HCT116 (cell line): ENCODE data around the gene NRIP3. TPM values are rescaled to one million over a fixed set of nuclear protein-coding genes. Genes with fewer than 3 reads are reported as not detected.

Experiments
- ATAC-seq: fragments of 200-7000 bp; cut with Tn5 transposase; 2 replicates; pipeline ENCODE4 v1.9.1; 2020; ENCODE audit warnings: mild to moderate bottlenecking, moderate library complexity
- BruUV-seq: library from RNA; stranded (reverse); fragments of 400-500 nt; replicated peaks from 2 replicates; lab custom pipeline; 2021; lab: Mats Ljungman, UMichigan
- CTCF ChIA-PET: fragments of 300-600 bp; sonication (Branson Sonifier 250); formaldehyde crosslinking; loops from one replicate; lab custom pipeline; 2021; ENCODE audit warnings: antibody characterized with exemption; lab: Charles Lee
- POLR2A ChIA-PET: fragments of 300-600, 350-600 bp; sonication (Branson Sonifier 250); formaldehyde crosslinking; loops from one replicate; lab custom pipeline; 2021; ENCODE audit warnings: antibody characterized with exemption; lab: Charles Lee
- RAD21 ChIA-PET, 2 experiments: fragments of 300-600 bp; sonication (Branson Sonifier 250); formaldehyde crosslinking; loops; one replicate each; lab custom pipeline; 2023; ENCODE audit warnings: low total read pairs in 2 of 2; ENCODE audit not compliant: uncharacterized antibody in 2 of 2, unreplicated experiment in 2 of 2, low non-redundant PET in 1 of 2; lab: Charles Lee
- DNase-seq: peaks from one replicate; pipeline ENCODE4 v3.0.0-alpha.2; 2010; ENCODE audit warnings: low read depth, low spot score
- H2AFZ ChIP-seq: fragments of 200-600 bp; shearing (Covaris generic), sonication (generic); 2 replicates; pipeline ENCODE4 v1.6.1; 2017; ENCODE audit warnings: low read depth, mixed run types, mixed read lengths, antibody characterized with exemption, low read length; ENCODE audit not compliant: poor library complexity, severe bottlenecking
- H3K27ac ChIP-seq: 2 replicates; pipeline ENCODE4 v1.5.1; 2012; ENCODE audit warnings: low read depth, low read length
- H3K27me3 ChIP-seq: fragments of 200-600 bp; sonication (generic); 2 replicates; pipeline ENCODE4 v1.6.1; 2016; ENCODE audit warnings: mixed run types, low read length, mixed read lengths; ENCODE audit not compliant: insufficient read depth
- H3K36me3 ChIP-seq, 2 experiments: fragments of 200-500 bp in 1 of 2; fragments of 200-600 bp in 1 of 2; sonication (Bioruptor generic) in 1 of 2; sonication (generic) in 1 of 2; 2 replicates each; pipeline versions ENCODE4 v1.5.1 to v1.6.1; 2014 to 2016; ENCODE audit warnings: low read length in 2 of 2, inconsistent platforms in 1 of 2, mixed read lengths in 1 of 2, mixed run types in 1 of 2; ENCODE audit not compliant: insufficient read depth in 2 of 2, control insufficient read depth in 1 of 2
- H3K4me1 ChIP-seq, 2 experiments: fragments of 200-600 bp in 1 of 2; sonication (generic) in 1 of 2; 2 replicates each; pipeline versions ENCODE4 v1.5.1 to v1.6.1; 2012 to 2017; ENCODE audit warnings: low read length in 2 of 2, inconsistent platforms in 1 of 2, mild to moderate bottlenecking in 1 of 2, mixed read lengths in 1 of 2, mixed run types in 1 of 2, moderate library complexity in 1 of 2; ENCODE audit not compliant: insufficient read depth in 2 of 2, control insufficient read depth in 1 of 2
- H3K4me2 ChIP-seq: fragments of 200-600 bp; sonication (generic); 2 replicates; pipeline ENCODE4 v1.6.1; 2017; ENCODE audit warnings: mixed run types, low read length, mixed read lengths
- H3K4me3 ChIP-seq, 2 experiments: fragments of 200-600 bp in 1 of 2; sonication (generic) in 1 of 2; replicated peaks in 1 of 2; 2 replicates each; pipeline ENCODE4 v1.5.1; 2011 to 2016; ENCODE audit warnings: low read length in 2 of 2, control low read depth in 1 of 2, low read depth in 1 of 2, mild to moderate bottlenecking in 1 of 2, mixed read lengths in 1 of 2, mixed run types in 1 of 2
- H3K79me2 ChIP-seq: fragments of 200-600 bp; sonication (generic); 2 replicates; pipeline ENCODE4 v1.6.1; 2017; ENCODE audit warnings: mild to moderate bottlenecking, mixed run types, low read length, moderate library complexity, mixed read lengths; ENCODE audit not compliant: insufficient read depth
- H3K9ac ChIP-seq: fragments of 200-600 bp; sonication (generic); 2 replicates; pipeline ENCODE4 v1.6.1; 2016; ENCODE audit warnings: low read length, mixed read lengths
- H3K9me2 ChIP-seq: fragments of 200-600 bp; sonication (generic), shearing (Covaris generic); 2 replicates; pipeline ENCODE4 v1.6.1; 2017; ENCODE audit warnings: mixed run types, mild to moderate bottlenecking, moderate library complexity; ENCODE audit not compliant: insufficient read depth
- H3K9me3 ChIP-seq, 2 experiments: fragments of 200-500 bp in 1 of 2; fragments of 200-600 bp in 1 of 2; sonication (Bioruptor generic) in 1 of 2; sonication (generic) in 1 of 2; 2 replicates each; pipeline ENCODE4 v1.6.1; 2014 to 2017; ENCODE audit warnings: low read length in 2 of 2, mixed read lengths in 2 of 2, inconsistent platforms in 1 of 2, low read depth in 1 of 2, mild to moderate bottlenecking in 1 of 2, mixed run types in 1 of 2, moderate library complexity in 1 of 2; ENCODE audit not compliant: control insufficient read depth in 1 of 2, insufficient read depth in 1 of 2
- H4K20me1 ChIP-seq: fragments of 200-600 bp; sonication (generic), shearing (Covaris generic); 2 replicates; pipeline ENCODE4 v1.6.1; 2017; ENCODE audit warnings: mixed run types, mild to moderate bottlenecking, moderate library complexity; ENCODE audit not compliant: insufficient read depth
- CBX3 ChIP-seq: IDR thresholded peaks from 2 replicates; pipeline ENCODE4 v1.6.1; 2012; ENCODE audit warnings: low read depth
- CEBPB ChIP-seq: IDR thresholded peaks from 2 replicates; pipeline ENCODE4 v1.6.1; 2012; ENCODE audit warnings: low read depth
- CTCF ChIP-seq, 3 experiments: fragments of 200-600 bp in 1 of 3; sonication (generic) in 1 of 3; IDR thresholded peaks in 2 of 3; conservative IDR thresholded peaks in 1 of 3; 2 replicates each; pipeline ENCODE4 v1.5.1; 2012 to 2017; ENCODE audit warnings: low read depth in 2 of 3, low read length in 2 of 3, antibody characterized with exemption in 1 of 3, borderline replicate concordance in 1 of 3, control low read depth in 1 of 3, mild to moderate bottlenecking in 1 of 3, mixed read lengths in 1 of 3, mixed run types in 1 of 3, moderate library complexity in 1 of 3; ENCODE audit not compliant: insufficient read depth in 1 of 3
- EGR1 ChIP-seq: IDR thresholded peaks from 2 replicates; pipeline ENCODE4 v1.6.1; 2012; ENCODE audit warnings: low read depth
- ELF1 ChIP-seq: IDR thresholded peaks from 2 replicates; pipeline ENCODE4 v1.6.1; 2012; ENCODE audit warnings: low read depth, borderline replicate concordance
- EZH2 ChIP-seq: fragments of 200-600 bp; sonication (generic); IDR thresholded peaks from 2 replicates; pipeline ENCODE4 v1.6.1; 2017; ENCODE audit warnings: antibody characterized with exemption, mixed run types
- EZH2phosphoT487 ChIP-seq: fragments of 200-600 bp; IDR thresholded peaks from 2 replicates; pipeline ENCODE4 v1.6.1; 2018; ENCODE audit warnings: antibody characterized with exemption, borderline replicate concordance
- JUND ChIP-seq: IDR thresholded peaks from 2 replicates; pipeline ENCODE4 v1.6.1; 2012
- MAX ChIP-seq: IDR thresholded peaks from 2 replicates; pipeline ENCODE4 v1.6.1; 2012
- POLR2A ChIP-seq: IDR thresholded peaks from 2 replicates; pipeline ENCODE4 v1.7.0; 2011; ENCODE audit warnings: borderline replicate concordance; ENCODE audit not compliant: insufficient read depth, insufficient read length; ENCODE audit errors: extremely low read depth
- POLR2AphosphoS5 ChIP-seq: IDR thresholded peaks from 2 replicates; pipeline ENCODE4 v1.6.1; 2011; ENCODE audit warnings: mild to moderate bottlenecking, low read depth, low read length, moderate library complexity
- RAD21 ChIP-seq: IDR thresholded peaks from 2 replicates; pipeline ENCODE4 v1.6.1; 2012; ENCODE audit warnings: low read depth, mild to moderate bottlenecking
- REST ChIP-seq: IDR thresholded peaks from 2 replicates; pipeline ENCODE4 v1.6.1; 2012; ENCODE audit warnings: low read depth
- SIN3A ChIP-seq: IDR thresholded peaks from 2 replicates; pipeline ENCODE4 v1.6.1; 2012; ENCODE audit warnings: low read depth
- SRF ChIP-seq: IDR thresholded peaks from 2 replicates; pipeline ENCODE4 v1.6.1; 2012; ENCODE audit warnings: low read depth
- TCF7L2 ChIP-seq: IDR thresholded peaks from 2 replicates; pipeline ENCODE4 v1.7.0; 2011; ENCODE audit warnings: borderline replicate concordance, inconsistent platforms; ENCODE audit not compliant: insufficient read depth, insufficient read length; ENCODE audit errors: extremely low read depth
- YY1 ChIP-seq: IDR thresholded peaks from 2 replicates; pipeline ENCODE4 v1.6.1; 2011; ENCODE audit warnings: low read length, low read depth, moderate library complexity, mild to moderate bottlenecking; ENCODE audit not compliant: insufficient replicate concordance; ENCODE audit errors: extremely low read depth
- ZFX ChIP-seq: fragments of 450-650 bp; IDR thresholded peaks from 2 replicates; pipeline ENCODE4 v1.6.1; 2017
- intact Hi-C: fragments of 100-400 bp; cut with micrococcal nuclease; formaldehyde crosslinking; loops from 2 replicates; pipeline ENCODE4 v1.10.0; 2022
- total RNA-seq: library from RNA; stranded (reverse); gene quantifications from one replicate; pipeline ENCODE4 v1.2.1, GENCODE V29; 2021; ENCODE audit not compliant: unreplicated experiment

NRIP3 gene
- total RNA-seq, 1 experiment from 2014 or later: 0.15 TPM

- H3K4me1 ChIP-seq: no peaks in the 10 kb centered on the region
- intact Hi-C loops: no loop called here
- H3K27me3 ChIP-seq: no peaks in the 10 kb centered on the region
- H3K4me3 ChIP-seq: no peak overlapping the region
- H3K9me2 ChIP-seq: no peaks in the 10 kb centered on the region
- no peak overlapping the region for H2AFZ ChIP-seq
- H3K9ac ChIP-seq: no peak overlapping the region
- ChIA-PET RAD21 (no interaction called here), CTCF (no interaction called here), POLR2A (no interaction called here)
- H4K20me1 ChIP-seq: no peaks in the 10 kb centered on the region
- H3K27ac ChIP-seq: no peak overlapping the region
- H3K4me2 ChIP-seq: no peak overlapping the region
- no peaks in the 10 kb centered on the region for H3K9me3 ChIP-seq
- ATAC-seq (no peak), DNase-seq (no peak)
- no peaks in the 10 kb centered on the region for H3K36me3 ChIP-seq
- BruUV-seq: no TSS peak
- no peaks in the 10 kb centered on the region for H3K79me2 ChIP-seq
- TF ChIP-seq CEBPB (no peak), POLR2AphosphoS5 (no peak), SRF (no peak), EZH2 (no peak), RAD21 (no peak), JUND (no peak), YY1 (no peak), ZFX (no peak)
Measured at GRCh38 chr11:8973121-8973520, 30.7 kb downstream of the NRIP3 start.

GRCh38 chr11:8971924-8972316 is 31.9 kb downstream of the NRIP3 start:
- ATAC-seq: no peak
- H3K4me1 ChIP-seq: no peaks in the 10 kb centered on the region
- no peak overlapping the region for H3K4me2 ChIP-seq
- intact Hi-C loops: no loop called here
- no peaks in the 10 kb centered on the region for H3K9me3 ChIP-seq
- ChIA-PET CTCF (no interaction called here), RAD21 (no interaction called here), POLR2A (no interaction called here)
- H3K36me3 ChIP-seq: no peaks in the 10 kb centered on the region
- no TSS peak for BruUV-seq
- no peak overlapping the region for H3K9ac ChIP-seq
- H2AFZ ChIP-seq: no peak overlapping the region
- no peaks in the 10 kb centered on the region for H3K27me3 ChIP-seq
- H3K4me3 ChIP-seq: no peak overlapping the region
- H3K9me2 ChIP-seq: no peaks in the 10 kb centered on the region
- H4K20me1 ChIP-seq: no peaks in the 10 kb centered on the region
- no peak for DNase-seq
- H3K27ac ChIP-seq: no peak overlapping the region
- no peaks in the 10 kb centered on the region for H3K79me2 ChIP-seq
- no peak for TF ChIP-seq CBX3
- TF ChIP-seq TCF7L2: no peak
- TF ChIP-seq REST: no peak
- no peak for TF ChIP-seq EGR1
- TF ChIP-seq CTCF (IDR thresholded peaks at IDR 0.05 in 2 of 3, conservative IDR thresholded peaks at IDR 0.05 in 1 of 3; ENCODE audit: borderline replicate concordance in 1 of 3, insufficient read depth in 1 of 3, low read depth in 2 of 3, low read length in 2 of 3): no peak
- TF ChIP-seq MAX: no peak
- no peak for TF ChIP-seq ZFX
- no peak for TF ChIP-seq POLR2A
- no peak for TF ChIP-seq EZH2phosphoT487
- no peak for TF ChIP-seq YY1
- TF ChIP-seq ELF1: no peak
- no peak for TF ChIP-seq RAD21
- no peak for TF ChIP-seq SIN3A
- no peak for TF ChIP-seq JUND
